K562 (cell line): ENCODE data around the gene BTG2. TPM values are rescaled to one million over a fixed set of nuclear protein-coding genes. Genes with fewer than 3 reads are reported as not detected.
A peak's percentile ranks its signal among the peaks of the same experiment; 100 is the strongest.

Experiments used
- ATAC-seq: fragments of 200-7000 bp; cut with Tn5 transposase; 3 replicates; pipeline ENCODE4 v1.9.1; 2020; ENCODE audit warnings: moderate library complexity
- BruUV-seq: library from RNA; stranded (reverse); fragments of 400-500 nt; replicated peaks from 2 replicates; lab custom pipeline; 2021; lab: Mats Ljungman, UMichigan
- CTCF ChIA-PET: fragments of 300-600 bp; formaldehyde crosslinking; extraction: SDS; loops from one replicate; lab custom pipeline; 2021; ENCODE audit warnings: low intra/inter-chr PET ratio; lab: Yijun Ruan, JAX
- POLR2A ChIA-PET: fragments of 300-600, 350-650 bp; sonication (Branson Sonifier 250); formaldehyde crosslinking; extraction: SDS; loops from one replicate; lab custom pipeline; 2021; ENCODE audit warnings: antibody characterized with exemption, inconsistent platforms; lab: Yijun Ruan, JAX
- DNase-seq, 4 experiments: peaks; one replicate each; pipeline versions ENCODE4 v3.0.0 to v3.0.0-alpha.2; 2011 to 2018; ENCODE audit warnings: low spot score in 3 of 4, mixed read lengths in 3 of 4; ENCODE audit errors: extremely low read depth in 1 of 4
- FAIRE-seq: peaks from 2 replicates; lab custom pipeline; 2011; peaks lifted over from hg19 to GRCh38; lab: Jason Lieb, UNC
- H2AFZ ChIP-seq: 2 replicates; pipeline ENCODE4 v1.6.0; 2011; ENCODE audit warnings: low read depth, low read length, control low read depth, inconsistent platforms
- H3K27ac ChIP-seq: fragments of 200-600 bp; 3 replicates; pipeline ENCODE4 v1.8.0; 2011; ENCODE audit warnings: low read depth, mild to moderate bottlenecking, control low read depth, inconsistent platforms, low read length, moderate library complexity, mixed read lengths; ENCODE audit errors: extremely low read depth
- H3K27me3 ChIP-seq, 2 experiments: fragments of 300-600 bp in 1 of 2; 2 replicates in 1 of 2; 3 replicates in 1 of 2; pipeline versions ENCODE4 v1.6.0 to v1.8.0; 2011; ENCODE audit warnings: inconsistent platforms in 2 of 2, low read length in 2 of 2, mild to moderate bottlenecking in 1 of 2, mixed read lengths in 1 of 2, moderate library complexity in 1 of 2; ENCODE audit not compliant: control insufficient read depth in 2 of 2, insufficient read depth in 2 of 2
- H3K36me3 ChIP-seq: fragments of 300-600 bp; 3 replicates; pipeline ENCODE4 v1.8.0; 2011; ENCODE audit warnings: mild to moderate bottlenecking, low read length, inconsistent platforms; ENCODE audit not compliant: control insufficient read depth, insufficient read depth
- H3K4me1 ChIP-seq, 2 experiments: fragments of 200-600 bp in 1 of 2; replicated peaks in 1 of 2; 2 replicates in 1 of 2; 3 replicates in 1 of 2; pipeline versions ENCODE4 v1.5.1 to v1.8.0; 2011; ENCODE audit warnings: inconsistent platforms in 2 of 2, low read length in 2 of 2, mild to moderate bottlenecking in 1 of 2, mixed read lengths in 1 of 2, moderate library complexity in 1 of 2; ENCODE audit not compliant: control insufficient read depth in 2 of 2, insufficient read depth in 2 of 2
- H3K4me2 ChIP-seq: 2 replicates; pipeline ENCODE4 v1.6.1; 2011; ENCODE audit warnings: low read length, control low read depth, inconsistent platforms, mixed read lengths; ENCODE audit not compliant: insufficient read depth
- H3K4me3 ChIP-seq: fragments of 200-600 bp; sonication (generic), shearing (Covaris generic); 2 replicates; pipeline ENCODE4 v1.5.1; 2016; ENCODE audit warnings: control low read depth, inconsistent platforms
- H3K79me2 ChIP-seq: fragments of 200-600 bp; 3 replicates; pipeline ENCODE4 v1.8.0; 2011; ENCODE audit warnings: low read length, inconsistent platforms; ENCODE audit not compliant: control insufficient read depth, insufficient read depth
- H3K9ac ChIP-seq, 2 experiments: 2 replicates each; pipeline versions ENCODE4 v1.6.0 to v1.6.1; 2011; ENCODE audit warnings: low read depth in 2 of 2, low read length in 2 of 2, control low read depth in 1 of 2, inconsistent platforms in 1 of 2, mild to moderate bottlenecking in 1 of 2, mixed read lengths in 1 of 2; ENCODE audit not compliant: insufficient read depth in 1 of 2
- H3K9me1 ChIP-seq: one replicate; pipeline ENCODE4 v1.6.0; 2011; ENCODE audit warnings: inconsistent platforms, mild to moderate bottlenecking, low read length, moderate library complexity; ENCODE audit not compliant: control insufficient read depth, insufficient read depth
- H3K9me3 ChIP-seq: replicated peaks from 2 replicates; pipeline ENCODE4 v1.5.1; 2011; ENCODE audit warnings: low read depth, low read length, inconsistent platforms; ENCODE audit not compliant: control insufficient read depth, insufficient read depth
- H4K20me1 ChIP-seq: replicated peaks from 2 replicates; pipeline ENCODE4 v1.6.1; 2011; ENCODE audit warnings: low read length, inconsistent platforms, mixed read lengths; ENCODE audit not compliant: control insufficient read depth, insufficient read depth
- CBFB ChIP-seq: sonication (generic); formaldehyde crosslinking; IDR thresholded peaks from 2 replicates; pipeline ENCODE4 v1.4.0; 2020; ENCODE audit warnings: mild to moderate bottlenecking, missing genetic modification reagents
- KLF16 ChIP-seq: IDR thresholded peaks from 2 replicates; pipeline ENCODE4 v1.6.1; 2016; ENCODE audit warnings: antibody characterized with exemption
- MCM5 ChIP-seq: fragments of 450-650 bp; IDR thresholded peaks from 2 replicates; pipeline ENCODE4 v1.6.1; 2016; ENCODE audit warnings: low read depth
- MLLT1 ChIP-seq, 2 experiments: fragments of 450-650 bp; IDR thresholded peaks; 2 replicates each; pipeline ENCODE4 v1.6.1; 2016
- NFIC ChIP-seq: fragments of 450-650 bp; IDR thresholded peaks from 2 replicates; pipeline ENCODE4 v1.6.1; 2017; ENCODE audit warnings: mild to moderate bottlenecking, inconsistent platforms
- SP1 ChIP-seq: sonication (generic); formaldehyde crosslinking; IDR thresholded peaks from 2 replicates; pipeline ENCODE4 v1.8.1; 2022; ENCODE audit warnings: mild to moderate bottlenecking, missing genetic modification reagents
- ZFP1 ChIP-seq: fragments of 450-650 bp; formaldehyde crosslinking; IDR thresholded peaks from 2 replicates; pipeline ENCODE4 v1.4.0; 2020; ENCODE audit warnings: mild to moderate bottlenecking, mixed read lengths
- ZKSCAN1 ChIP-seq: fragments of 150-350 bp; IDR thresholded peaks from 2 replicates; pipeline ENCODE4 v1.6.1; 2016; ENCODE audit warnings: low read depth, low read length
- ZNF197 ChIP-seq: fragments of 200-800 bp; sonication (Bioruptor generic); IDR thresholded peaks from 2 replicates; pipeline ENCODE4 v1.6.1; 2016; ENCODE audit warnings: low read depth, missing genetic modification characterization, missing compliant biosample characterization
- ZNF407 ChIP-seq: fragments of 450-650 bp; IDR thresholded peaks from 2 replicates; pipeline ENCODE4 v1.6.1; 2016; ENCODE audit warnings: low read depth
- ZNF512 ChIP-seq: IDR thresholded peaks from 2 replicates; pipeline ENCODE4 v1.6.1; 2016; ENCODE audit warnings: missing genetic modification characterization, missing compliant biosample characterization
- WGBS: fragments of 100-300 bp; shearing (Covaris generic); methylation state at CpG from one replicate; pipeline ENCODE4 v1.1.6; 2016; ENCODE audit warnings: low coverage, mixed read lengths; ENCODE audit not compliant: insufficient coverage; ENCODE audit errors: missing lambda C conversion rate; 5-methylcytosine and 5-hydroxymethylcytosine counted together
- in situ Hi-C: fragments of 300-500 bp; cut with MboI; formaldehyde crosslinking; loops from 4 replicates; pipeline ENCODE4 v1.15.0; 2018; ENCODE audit warnings: inconsistent platforms, mixed read lengths
- intact Hi-C: fragments of 100-400 bp; cut with micrococcal nuclease; formaldehyde crosslinking; loops from 2 replicates; pipeline ENCODE4 v1.14.2; 2022
- polyA plus RNA-seq, 8 experiments: library from polyadenylated mRNA; depleted of rRNA in 4 of 8; stranded (reverse) in 5 of 8; unstranded in 3 of 8; fragments of >200 nt; fragmentation: Nextera tagmentation in 2 of 8; fragmentation: Illumina TruSeq in 1 of 8; extraction: Ambion mirVana in 2 of 8; extraction: Trizol in 1 of 8; gene quantifications; 2 replicates each; pipeline versions ENCODE4 v1.2.1 to v1.2.3, GENCODE V29; 2011 to 2014; ENCODE audit warnings: inconsistent platforms in 1 of 8, missing spikeins in 1 of 8
- total RNA-seq, 7 experiments: library from RNA; depleted of rRNA in 6 of 7; stranded (reverse); fragments of >200 nt in 6 of 7; fragmentation: Illumina TruSeq in 2 of 7; extraction: Trizol in 2 of 7; gene quantifications; 2 replicates each; pipeline versions ENCODE4 v1.2.1 to v1.2.3, GENCODE V29; 2011 to 2021; ENCODE audit warnings: low replicate concordance in 1 of 7

Gene BTG2
- total and polyA plus RNA-seq, 9 of the 15 experiments (the other 6 are each of a cell fraction or from before 2014, with no cell fraction given): 2.3 to 41.9 (median 8.7) TPM

GRCh38 chr1:203271962-203272632 is 33.2 kb upstream of the BTG2 start:
- H3K4me2 ChIP-seq: no peak overlapping the region
- peak overlapping the region; percentile 92; the same call in 1 of the 2 replicates for H2AFZ ChIP-seq
- no peaks in the 10 kb centered on the region for H3K9me3 ChIP-seq
- H3K27me3 ChIP-seq: peaks cover 0 to 15% of the 10 kb centered on the region in 2 experiments; a peak in 1 of 5 replicates
- CTCF ChIA-PET: interaction anchor here (0.8 to 9.9 kb wide), 8 partner anchors 10 to 430 kb away, joined by 3 to 226 read pairs (median 4); no protein-coding TSS in a partner anchor
- no TSS peak for BruUV-seq
- in situ Hi-C loops (loop anchor here (5.0 kb wide), 3 partner anchors 65 to 430 kb away; no protein-coding TSS in a partner anchor), intact Hi-C loops (no loop called here)
- POLR2A ChIA-PET: no interaction called here
- no peaks in the 10 kb centered on the region for H3K79me2 ChIP-seq
- ATAC-seq (no peak), DNase-seq (no peak), FAIRE-seq (no peak)
- no peak overlapping the region for H3K27ac ChIP-seq
- no peaks in the 10 kb centered on the region; the same call in 1 of the 2 replicates for H4K20me1 ChIP-seq
- H3K4me1 ChIP-seq: peaks cover 18 to 20% of the 10 kb centered on the region in 2 experiments; a peak in 4 of 5 replicates
- H3K36me3 ChIP-seq: no peaks in the 10 kb centered on the region
- no peak overlapping the region for H3K9ac ChIP-seq
- no peak overlapping the region for H3K4me3 ChIP-seq
- 27% methylated on average over 6 of the region's 6 CpGs for WGBS
- no peaks in the 10 kb centered on the region for H3K9me1 ChIP-seq
- no peak for TF ChIP-seq ZNF197 (CRISPR knock-in tag)
- TF ChIP-seq ZFP1 (CRISPR knock-in tag): no peak
- no peak for TF ChIP-seq MCM5
- TF ChIP-seq ZNF407: no peak
- TF ChIP-seq NFIC: peak; percentile 69
- no peak for TF ChIP-seq KLF16
- TF ChIP-seq ZNF512: no peak
- no peak for TF ChIP-seq MLLT1 (IDR thresholded peaks at IDR 0.05)
- no peak for TF ChIP-seq ZKSCAN1
- no peak for TF ChIP-seq SP1
- no peak for TF ChIP-seq CBFB (CRISPR knock-in tag)
